Raji (cell line): ENCODE data around the gene TSHZ3.

Experiments
- POLR2A ChIP-seq: IDR thresholded peaks from 2 replicates; pipeline ENCODE4 v1.6.1; 2011; ENCODE audit warnings: low read depth, low read length, control low read depth; ENCODE audit not compliant: insufficient read depth

The TSHZ3 gene

GRCh38 chr19:31252441-31252840, 96.8 kb downstream of the TSHZ3 start:
- TF ChIP-seq POLR2A = no peak

DNA sequence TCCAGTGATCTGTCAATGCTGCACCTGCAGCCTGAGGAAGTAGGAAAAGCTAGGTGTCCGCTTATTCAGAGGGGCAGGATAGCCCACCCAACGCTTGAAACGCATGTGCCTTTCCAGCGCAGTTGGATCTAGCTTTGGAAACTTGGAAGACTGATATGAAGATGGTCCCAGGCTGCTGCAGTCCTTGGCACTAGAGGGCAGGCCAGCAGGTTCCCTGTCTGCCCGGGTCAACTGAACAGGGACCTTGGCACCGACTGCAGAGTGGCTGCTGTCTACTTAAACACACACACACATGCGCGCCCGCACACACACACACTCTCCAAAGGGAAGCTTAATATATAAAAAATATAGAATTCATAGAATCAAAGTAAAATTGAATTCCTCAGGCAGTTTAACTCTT, 100.0 kb downstream of the TSHZ3 start:
- no peak for TF ChIP-seq POLR2A

DNA sequence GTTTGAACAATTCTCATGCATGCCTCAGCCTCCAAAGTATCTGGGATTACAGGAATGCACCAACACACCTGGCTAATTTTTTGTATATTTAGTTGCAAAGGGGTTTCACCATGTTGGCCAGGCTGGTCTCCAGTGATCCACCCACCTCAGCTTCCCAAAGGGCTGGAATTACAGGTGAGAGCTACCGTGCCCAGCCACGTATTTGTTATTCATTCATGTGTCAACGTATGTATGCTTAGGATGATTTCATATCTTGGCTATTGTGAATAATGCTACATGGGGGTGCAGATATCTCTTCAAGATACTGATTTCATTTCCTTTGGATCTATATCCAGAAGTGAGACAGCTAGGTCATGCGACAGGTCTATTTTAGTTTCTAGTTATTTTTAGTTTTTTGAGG, 113.4 kb downstream of the TSHZ3 start:
- no peak for TF ChIP-seq POLR2A

DNA sequence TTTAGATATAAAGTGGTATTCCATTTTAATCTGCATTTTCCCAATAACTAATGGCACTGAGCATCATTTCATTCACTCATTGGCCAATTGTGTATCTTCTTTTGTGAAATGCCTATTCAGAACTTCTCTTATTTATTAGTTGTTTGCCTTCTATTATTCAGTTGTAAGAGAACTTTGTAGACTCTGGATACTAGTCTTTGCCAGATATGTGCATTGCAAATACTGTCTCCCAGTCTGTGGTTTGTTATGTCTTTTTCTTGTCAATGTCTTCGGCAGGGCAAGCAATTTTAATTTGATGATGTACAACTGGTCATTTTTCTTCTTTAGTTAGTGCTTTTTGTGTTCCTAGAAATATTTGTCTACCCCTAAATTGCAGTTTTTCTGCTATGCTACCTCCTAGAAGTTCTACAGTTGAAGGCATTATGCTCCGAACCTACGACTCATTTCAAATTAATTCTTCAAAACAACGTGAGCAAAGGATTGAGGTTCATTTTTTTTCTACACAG, 115.9 kb downstream of the TSHZ3 start:
- no peak for TF ChIP-seq POLR2A

DNA sequence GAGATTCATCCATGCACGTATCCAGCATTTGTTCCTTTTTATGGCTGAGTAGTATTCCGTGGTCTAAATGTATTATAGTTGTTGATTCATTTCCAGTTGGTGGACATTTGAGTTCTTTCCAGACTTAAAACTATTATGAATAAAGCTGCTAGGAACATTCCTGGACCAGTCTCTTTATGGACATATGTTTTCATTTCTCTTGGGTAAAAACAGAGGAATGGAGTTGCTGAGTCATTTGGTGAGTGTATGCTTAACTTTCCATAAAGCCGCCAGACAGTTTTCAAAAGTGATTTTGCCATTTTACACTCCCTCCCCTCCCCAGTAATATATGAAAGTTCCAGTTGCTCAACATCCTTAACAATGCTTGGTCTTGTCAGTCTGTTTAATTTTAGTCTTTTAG, 116.4 kb downstream of the TSHZ3 start:
- TF ChIP-seq POLR2A = no peak

DNA sequence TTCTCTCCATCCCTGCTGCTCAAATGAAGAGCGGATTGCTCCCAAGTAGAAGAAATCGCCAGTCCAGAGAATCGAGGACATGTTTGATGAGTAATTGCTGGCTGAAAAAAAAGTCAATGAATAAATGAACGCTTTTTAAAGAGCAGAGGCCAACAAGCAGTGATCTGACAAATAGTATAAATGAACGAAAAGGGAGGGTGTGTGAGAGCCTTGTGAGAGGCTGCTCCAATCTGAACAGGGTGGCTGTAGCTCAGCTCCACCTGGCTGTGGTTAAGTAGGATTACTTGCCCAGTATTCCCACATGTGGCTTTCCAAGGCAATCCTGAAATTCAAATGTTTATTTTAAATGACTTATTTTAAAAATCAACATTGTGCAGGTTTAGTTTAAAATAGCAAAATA, 117.1 kb downstream of the TSHZ3 start:
- no peak for TF ChIP-seq POLR2A

DNA sequence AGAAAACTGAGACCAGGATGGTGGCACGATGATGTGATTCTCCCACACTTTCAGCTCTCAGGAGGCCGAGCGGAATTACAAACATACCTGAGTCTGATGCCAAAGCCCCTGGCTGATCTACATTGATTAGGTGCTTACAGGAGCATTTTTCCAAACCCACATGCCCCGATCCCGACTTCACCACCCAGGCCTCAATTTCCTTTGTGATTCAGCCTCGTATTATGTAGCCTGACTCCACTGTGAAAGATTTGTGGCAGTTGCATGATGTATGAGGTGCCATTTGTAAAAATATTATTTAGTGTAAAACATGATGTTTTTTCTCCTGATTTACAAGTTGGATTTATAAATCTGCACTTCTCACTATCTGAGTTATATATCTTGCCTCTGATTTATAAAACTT, 118.0 kb downstream of the TSHZ3 start:
- TF ChIP-seq POLR2A = no peak

GRCh38 chr19:31226151-31226935, 122.9 kb downstream of the TSHZ3 start:
- no peak for TF ChIP-seq POLR2A
